ENCODE data around the gene IRAK4.

IRAK4 gene

GRCh38 chr12:43836475-43836989 is 77.8 kb downstream of the IRAK4 start:
- DNase-seq (ENCODE audit: low spot score): peak; percentile 72

All from pons (tissue), 1 donor.